ENCODE measurements around the gene COL6A5.

Gene COL6A5

GRCh38 chr3:130527426-130527825 is 182.0 kb downstream of the COL6A5 start:
- DNase-seq = no peak

GRCh38 chr3:130528120-130528519 is 182.6 kb downstream of the COL6A5 start:
- no peak for DNase-seq

DNA sequence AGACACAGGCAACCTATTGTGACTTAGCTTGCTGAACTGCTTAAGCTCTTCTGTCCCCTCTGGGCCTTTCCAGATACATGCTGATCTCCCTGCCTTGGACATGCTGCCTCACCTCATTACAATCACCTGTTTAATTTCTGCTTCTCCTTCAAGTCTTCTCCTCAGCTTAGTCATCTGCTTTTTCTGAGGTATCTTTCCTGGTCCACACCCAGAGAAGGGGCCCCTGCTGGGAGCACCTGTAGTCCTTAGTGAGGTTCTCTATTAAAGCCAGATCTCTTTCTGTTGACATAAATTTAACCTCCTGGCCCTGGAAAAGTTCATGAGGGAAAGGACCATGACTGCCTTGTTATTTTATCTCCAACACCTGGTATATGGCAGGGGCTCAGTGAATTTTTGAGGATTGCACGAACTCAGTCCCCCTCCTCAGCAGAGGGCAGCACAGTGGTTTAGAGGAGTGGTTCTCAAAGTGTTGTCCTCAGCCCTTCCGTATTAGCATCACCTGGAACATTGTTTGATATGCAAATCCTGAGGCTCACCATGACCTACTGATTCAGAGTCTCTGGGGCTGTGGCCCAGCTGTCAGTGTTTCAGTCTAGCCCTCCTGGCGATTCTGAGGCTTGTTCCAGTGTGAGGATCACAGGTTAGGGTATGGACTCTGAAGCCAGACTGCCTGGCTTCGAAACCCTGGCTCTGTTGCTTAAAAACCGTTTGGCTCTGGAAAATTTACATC is 184.2 kb downstream of the COL6A5 start:
- no peak for DNase-seq

DNA sequence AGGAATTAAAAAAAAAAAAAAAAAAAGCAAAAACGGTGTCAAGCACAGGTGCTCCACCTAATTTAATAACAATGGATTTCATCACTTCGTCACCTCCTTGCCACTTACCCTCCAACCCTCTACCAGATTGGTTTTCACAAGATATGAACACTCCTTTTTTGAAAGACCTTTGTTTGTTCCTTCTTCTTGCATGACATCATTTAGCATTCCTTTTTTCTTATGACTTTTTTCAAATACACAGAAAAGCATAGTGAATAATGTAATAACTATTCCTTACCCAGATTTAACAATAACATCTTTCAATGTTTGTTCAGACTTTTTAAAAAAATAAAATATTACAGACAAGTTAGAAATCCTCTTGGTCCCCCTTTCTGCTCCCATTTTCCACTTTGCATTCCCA is 187.8 kb downstream of the COL6A5 start:
- DNase-seq = no peak

All from activated T-cell treated with anti-CD3 and anti-CD28 coated beads for 4 hours (primary cell).